GM18870 (cell line): ENCODE data around the gene GRWD1.

Experiments
- ATAC-seq: cut with Tn5 transposase; IDR thresholded peaks from one replicate; pipeline ENCODE4 v1.9.1; 2021; ENCODE audit warnings: moderate library complexity; ENCODE audit not compliant: unreplicated experiment

GRWD1 gene

DNA sequence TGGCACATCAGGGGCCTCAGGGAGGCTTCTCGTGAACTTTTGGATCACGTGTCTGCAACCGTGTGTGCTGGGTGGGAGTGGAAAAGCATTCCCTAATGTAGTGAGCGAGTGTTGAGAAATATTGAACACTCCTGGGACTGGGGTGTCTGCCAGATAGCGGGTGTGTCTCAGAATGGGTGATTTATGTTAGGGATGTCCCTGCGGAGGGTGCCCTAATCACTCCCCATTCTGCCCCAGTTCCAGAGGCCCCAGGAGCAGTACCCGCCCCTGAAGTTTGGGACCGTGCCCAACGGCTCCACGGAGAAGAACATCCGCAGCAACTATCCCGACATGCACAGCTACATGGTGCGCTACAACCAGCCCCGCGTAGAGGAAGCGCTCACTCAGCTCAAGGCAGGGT lies 24.2 kb upstream of the GRWD1 start:
- no peak for ATAC-seq

DNA sequence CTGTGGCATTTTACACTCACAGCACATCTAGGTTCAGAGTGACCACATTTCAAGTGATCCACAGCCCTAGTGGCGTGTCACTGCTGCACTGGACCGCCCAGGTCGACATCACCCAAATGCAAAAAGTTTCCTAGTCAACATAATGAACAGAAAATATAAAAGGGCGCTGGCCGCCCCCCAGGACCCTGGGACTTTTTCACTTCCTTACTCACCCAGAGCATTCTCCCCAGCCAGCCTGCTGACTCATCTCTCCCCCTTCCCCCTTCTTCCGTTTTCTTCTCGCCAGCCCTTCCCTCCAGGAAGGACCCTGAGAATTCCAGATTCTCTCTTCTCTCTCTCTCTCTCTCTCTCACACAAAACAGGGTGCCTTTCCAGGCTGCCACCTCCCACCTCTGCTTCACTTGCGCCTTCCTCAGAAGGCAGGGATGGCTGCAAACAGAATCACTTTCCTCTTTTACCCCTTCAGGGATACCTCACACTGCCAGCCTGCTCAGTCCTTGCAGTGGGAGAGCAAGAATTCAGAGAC lies 21.0 kb upstream of the GRWD1 start:
- ATAC-seq = no peak

DNA sequence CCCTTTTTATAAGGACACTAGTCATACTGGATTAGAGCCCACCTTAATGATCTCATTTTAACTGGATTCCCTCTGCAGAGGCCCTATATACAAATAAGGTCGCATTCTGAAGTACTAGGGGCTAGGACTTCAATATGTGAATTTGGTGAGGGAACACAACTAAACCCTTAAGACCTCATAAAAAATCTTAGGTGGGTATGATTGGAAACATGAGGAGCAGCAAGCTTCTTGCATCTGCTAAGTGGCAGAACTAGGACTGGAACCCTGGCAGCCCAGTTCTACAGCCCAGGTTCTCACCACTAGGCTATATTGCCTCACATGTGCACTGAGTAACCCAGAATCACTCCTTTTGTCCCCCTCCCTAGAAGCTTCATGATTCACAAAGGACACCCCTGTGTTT lies 17.1 kb upstream of the GRWD1 start:
- no peak for ATAC-seq

DNA sequence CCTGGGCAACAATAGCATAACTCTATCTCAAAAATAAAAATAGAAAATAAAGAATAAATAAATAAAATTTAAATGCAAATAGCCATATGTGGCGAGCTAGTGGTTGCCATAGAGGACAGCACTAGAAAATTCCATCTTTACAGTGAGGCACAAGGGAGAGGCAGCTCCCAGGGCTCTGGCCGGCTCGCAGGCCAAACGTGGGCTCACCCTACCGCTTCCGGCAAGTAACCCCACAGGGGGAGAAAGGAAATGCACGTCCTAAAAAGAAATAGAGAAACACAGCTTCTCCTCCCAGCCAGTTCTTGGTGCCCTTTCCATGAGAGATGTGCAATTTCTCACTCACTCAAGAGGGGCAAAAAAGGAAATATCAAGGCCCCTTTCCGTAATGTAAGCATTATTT lies 12.4 kb upstream of the GRWD1 start:
- ATAC-seq = no peak

DNA sequence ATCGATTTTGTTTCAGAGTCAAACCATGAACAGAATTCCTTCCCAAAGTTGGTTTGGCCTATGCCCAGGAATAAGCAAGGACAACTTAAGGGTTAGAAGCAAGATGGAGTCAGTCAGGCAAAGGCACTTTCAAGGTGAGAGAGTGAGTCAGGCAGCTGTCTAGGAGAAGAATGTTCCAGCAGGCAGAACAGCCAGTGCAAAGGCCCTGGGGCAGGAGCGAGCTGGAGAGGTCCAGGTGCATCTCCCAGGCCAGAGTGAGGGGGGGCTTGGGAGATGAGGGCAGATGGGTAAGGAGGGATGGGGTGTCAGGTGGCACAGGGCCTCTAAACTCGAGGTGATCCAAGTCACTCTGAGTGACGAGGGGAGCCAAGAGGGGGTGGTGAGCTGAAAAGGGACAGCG lies 9.2 kb upstream of the GRWD1 start:
- ATAC-seq = no peak

DNA sequence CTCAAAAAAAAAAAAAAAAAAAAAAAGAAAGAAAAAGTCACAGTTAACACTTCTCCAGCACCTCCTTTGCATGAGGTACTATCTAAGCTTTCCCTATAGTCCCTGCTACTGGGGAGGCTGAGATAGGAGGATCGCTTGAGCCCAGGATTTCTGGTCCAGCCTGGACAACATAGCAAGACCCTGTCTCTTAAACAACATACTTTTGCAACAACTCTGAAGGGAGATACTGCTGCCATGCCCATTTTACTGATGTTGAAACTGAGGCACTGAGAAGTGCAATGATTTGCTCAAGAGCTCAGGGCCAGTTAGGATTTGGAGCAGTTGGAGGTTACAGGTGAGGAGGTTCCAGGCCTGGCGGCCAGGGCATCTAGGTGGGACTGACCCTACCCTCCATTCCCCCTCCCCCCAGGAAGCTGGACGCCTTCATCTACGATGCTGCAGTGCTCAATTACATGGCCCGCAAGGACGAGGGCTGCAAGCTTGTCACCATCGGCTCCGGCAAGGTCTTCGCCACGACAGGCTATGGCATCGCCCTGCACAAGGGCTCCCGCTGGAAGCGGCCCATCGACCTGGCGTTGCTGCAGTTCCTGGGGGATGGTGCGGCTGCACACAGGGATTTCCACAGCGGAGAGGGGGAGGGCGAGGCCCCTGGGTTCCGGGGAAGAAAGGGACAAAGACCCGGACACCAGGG lies 4.3 kb upstream of the GRWD1 start:
- no peak for ATAC-seq

DNA sequence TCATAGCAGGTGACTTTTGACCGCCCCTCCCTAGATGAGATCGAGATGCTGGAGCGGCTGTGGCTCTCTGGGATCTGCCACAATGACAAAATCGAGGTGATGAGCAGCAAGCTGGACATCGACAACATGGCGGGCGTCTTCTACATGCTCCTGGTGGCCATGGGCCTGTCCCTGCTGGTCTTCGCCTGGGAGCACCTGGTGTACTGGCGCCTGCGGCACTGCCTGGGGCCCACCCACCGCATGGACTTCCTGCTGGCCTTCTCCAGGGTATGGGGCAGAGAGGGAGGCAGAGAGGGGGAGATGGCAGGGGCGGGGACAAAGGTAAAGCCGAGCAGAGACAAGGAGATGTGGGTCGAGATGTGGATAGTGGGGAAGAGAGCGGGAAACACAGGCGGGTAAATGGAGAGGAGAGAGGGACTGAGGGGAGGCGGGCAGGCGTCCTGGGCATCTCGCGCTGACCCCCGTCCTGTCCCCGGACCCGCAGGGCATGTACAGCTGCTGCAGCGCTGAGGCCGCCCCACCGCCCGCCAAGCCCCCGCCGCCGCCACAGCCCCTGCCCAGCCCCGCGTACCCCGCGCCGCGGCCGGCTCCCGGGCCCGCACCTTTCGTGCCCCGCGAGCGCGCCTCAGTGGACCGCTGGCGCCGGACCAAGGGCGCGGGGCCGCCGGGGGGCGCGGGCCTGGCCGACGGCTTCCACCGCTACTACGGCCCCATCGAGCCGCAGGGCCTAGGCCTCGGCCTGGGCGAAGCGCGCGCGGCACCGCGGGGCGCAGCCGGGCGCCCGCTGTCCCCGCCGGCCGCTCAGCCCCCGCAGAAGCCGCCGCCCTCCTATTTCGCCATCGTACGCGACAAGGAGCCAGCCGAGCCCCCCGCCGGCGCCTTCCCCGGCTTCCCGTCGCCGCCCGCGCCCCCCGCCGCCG lies 3.4 kb upstream of the GRWD1 start:
- ATAC-seq = no peak

DNA sequence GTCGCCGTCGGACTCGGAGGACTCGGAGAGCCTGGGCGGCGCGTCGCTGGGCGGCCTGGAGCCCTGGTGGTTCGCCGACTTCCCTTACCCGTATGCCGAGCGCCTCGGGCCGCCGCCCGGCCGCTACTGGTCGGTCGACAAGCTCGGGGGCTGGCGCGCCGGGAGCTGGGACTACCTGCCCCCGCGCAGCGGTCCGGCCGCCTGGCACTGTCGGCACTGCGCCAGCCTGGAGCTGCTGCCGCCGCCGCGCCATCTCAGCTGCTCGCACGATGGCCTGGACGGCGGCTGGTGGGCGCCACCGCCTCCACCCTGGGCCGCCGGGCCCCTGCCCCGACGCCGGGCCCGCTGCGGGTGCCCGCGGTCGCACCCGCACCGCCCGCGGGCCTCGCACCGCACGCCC lies 2.5 kb upstream of the GRWD1 start:
- ATAC-seq = no peak

DNA sequence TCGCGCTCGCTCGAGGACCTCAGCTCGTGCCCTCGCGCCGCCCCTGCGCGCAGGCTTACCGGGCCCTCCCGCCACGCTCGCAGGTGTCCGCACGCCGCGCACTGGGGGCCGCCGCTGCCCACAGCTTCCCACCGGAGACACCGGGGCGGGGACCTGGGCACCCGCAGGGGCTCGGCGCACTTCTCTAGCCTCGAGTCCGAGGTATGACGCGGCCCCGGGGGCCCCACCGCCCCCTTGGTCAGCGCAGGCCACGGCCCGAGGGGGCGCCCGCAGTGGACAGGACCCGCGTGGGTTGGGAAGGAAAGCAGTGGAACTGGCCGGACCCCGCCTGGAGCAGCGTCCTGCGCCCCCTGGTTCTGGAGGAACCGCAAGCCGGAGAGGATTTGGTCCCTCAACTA lies 2.1 kb upstream of the GRWD1 start:
- ATAC-seq = no peak

DNA sequence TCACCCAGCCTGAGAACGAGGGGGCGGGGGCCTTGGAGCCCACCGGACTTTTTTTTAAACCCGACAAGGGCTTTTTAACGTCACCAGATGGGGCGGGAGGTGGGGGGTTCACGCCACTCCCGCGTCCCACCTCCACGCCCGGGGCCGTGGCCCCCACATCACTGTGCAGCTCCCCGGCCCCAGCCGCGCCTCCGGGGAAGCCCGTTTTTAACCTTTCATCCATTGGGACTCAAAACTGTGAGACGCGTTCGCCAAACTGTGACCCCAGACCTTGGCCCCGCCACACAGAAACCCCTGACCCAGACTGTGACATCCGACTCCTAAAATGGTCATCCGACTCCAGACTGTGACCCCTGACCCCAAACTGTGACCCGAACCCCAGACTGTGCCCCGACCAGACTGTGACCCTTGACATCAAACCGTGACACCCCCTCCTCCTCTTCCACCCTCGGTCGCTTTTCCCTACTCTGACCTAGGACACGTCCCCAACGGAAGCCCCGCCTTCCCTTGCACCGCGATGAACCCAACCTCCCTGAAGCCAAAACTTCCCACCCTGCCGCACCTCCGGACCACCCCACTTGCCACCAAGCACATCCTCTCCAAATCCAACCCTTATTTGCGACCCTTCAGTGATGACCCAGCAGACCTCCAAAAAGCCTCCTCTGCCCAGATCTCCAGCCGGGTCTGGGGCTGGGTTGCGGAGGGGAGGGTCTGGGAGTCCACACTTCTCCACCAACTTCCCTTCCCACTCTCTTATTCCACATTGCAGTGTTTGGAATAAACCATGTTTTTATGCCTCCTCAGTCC lies 1.5 kb upstream of the GRWD1 start:
- ATAC-seq = no peak

DNA sequence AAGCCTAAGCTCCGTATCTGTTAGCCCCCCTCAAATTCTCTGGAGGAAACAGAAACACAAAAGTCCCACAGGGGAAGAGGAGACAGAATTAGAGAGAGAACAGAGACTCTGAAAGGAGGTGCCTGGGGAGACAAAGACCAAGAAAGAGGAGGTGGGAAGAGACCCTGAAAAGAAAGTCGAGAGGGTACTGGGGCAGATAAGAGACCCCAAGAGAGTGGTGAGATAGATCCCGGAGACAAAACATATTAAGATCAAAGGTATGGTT lies 915 bp upstream of the GRWD1 start:
- ATAC-seq = no peak

DNA sequence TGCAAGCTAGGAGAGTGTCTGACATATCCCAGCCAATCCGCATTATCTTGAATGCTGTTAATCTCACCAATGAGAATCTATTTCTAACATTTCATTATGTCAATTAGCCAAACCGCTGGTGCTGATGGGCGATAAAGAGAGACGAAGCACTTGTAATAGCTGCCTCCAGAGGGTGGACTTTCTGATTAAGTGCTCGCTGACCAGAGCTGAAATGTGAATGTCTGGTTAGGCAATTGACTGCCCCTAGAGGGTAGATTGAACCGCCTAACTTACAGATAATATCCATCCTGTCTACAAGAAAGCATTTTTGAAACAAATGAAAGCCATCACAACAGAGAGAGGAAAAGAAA lies 552 bp upstream of the GRWD1 start:
- ATAC-seq = no peak

DNA sequence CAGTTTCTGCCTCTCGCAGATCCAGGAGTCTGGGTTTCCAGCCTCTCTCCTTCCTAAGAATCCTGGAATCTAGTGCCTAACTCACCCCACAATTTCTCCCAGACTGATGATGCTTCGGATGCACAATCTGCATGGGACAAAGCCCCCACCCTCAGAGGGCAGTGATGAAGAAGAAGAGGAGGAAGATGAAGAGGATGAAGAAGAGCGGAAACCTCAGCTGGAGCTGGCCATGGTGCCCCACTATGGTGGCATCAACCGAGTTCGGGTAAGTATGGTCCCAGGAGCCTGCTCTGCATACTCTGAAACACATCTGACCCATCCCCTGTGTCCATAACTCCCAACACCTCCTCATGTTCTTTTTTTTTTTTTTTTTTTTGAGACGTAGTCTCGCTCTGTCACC lies 796 bp downstream of the GRWD1 start:
- no peak for ATAC-seq

DNA sequence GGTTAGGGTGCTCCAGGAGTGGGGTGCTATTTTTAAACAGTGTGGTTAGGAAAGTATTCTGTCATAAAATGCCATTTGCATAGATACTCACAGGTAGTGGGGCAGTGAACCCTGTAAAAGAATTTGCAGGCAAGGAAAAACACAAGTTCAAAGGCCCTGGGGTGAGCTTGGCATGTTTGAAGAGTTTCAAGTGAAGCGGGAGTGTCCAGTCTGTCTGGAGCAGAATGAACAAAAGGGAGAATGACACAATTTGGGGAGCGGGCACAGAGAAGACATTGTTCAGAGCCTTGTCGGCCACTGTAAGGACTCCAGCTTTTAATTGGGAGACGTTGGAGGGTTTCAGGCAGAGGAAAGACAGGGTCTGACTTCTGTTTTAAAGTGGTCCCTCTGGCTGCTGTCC lies 2.8 kb downstream of the GRWD1 start:
- no peak for ATAC-seq

DNA sequence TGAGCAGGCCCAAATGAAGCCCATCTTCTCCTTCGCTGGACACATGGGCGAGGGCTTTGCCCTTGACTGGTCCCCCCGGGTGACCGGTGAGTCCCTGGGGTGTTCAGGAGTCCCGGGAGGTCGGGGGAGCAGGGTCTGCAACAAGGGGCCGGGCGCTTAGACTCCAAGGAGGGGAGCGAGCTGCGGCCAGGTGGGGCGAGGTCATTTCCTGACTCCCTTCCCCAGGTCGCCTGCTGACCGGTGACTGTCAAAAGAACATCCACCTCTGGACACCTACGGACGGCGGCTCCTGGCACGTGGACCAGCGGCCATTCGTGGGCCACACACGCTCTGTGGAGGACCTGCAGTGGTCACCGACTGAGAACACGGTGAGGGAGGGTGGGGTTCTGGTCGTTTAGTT lies 4.7 kb downstream of the GRWD1 start:
- no peak for ATAC-seq

DNA sequence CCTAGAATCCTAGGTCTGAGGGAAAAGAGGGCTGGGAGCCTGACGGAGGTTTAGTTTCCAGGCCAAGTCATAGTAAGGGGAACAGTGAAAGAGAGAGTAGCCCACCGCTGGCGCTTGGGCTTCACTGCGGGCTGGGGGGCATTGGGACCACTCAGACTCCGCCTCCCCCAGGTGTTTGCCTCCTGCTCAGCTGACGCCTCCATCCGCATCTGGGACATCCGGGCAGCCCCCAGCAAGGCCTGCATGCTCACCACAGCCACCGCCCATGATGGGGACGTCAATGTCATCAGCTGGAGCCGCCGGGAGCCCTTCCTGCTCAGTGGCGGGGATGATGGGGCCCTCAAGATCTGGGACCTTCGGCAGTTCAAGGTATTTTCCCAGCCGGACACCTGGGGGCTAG lies 5.1 kb downstream of the GRWD1 start:
- no peak for ATAC-seq

DNA sequence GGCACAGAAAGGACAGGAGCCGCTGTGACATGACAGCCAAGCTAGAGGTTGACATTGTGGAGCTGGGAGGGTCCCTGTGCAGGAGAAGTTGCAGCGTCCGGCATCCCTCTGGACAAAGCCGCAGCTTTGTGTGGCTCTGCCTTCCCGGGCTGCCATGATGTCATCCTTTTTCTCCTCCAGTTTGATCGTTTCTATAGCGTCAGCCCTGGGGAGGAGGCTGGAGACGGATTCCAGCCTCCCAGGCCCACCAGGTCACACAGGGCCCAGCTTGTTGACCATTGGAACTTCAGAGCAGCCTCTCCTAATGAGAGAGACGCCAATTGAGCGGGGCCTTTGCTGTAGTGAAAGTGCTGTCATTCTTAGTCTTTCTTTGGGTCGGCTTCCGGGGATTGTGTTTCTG lies 5.8 kb downstream of the GRWD1 start:
- no peak for ATAC-seq

DNA sequence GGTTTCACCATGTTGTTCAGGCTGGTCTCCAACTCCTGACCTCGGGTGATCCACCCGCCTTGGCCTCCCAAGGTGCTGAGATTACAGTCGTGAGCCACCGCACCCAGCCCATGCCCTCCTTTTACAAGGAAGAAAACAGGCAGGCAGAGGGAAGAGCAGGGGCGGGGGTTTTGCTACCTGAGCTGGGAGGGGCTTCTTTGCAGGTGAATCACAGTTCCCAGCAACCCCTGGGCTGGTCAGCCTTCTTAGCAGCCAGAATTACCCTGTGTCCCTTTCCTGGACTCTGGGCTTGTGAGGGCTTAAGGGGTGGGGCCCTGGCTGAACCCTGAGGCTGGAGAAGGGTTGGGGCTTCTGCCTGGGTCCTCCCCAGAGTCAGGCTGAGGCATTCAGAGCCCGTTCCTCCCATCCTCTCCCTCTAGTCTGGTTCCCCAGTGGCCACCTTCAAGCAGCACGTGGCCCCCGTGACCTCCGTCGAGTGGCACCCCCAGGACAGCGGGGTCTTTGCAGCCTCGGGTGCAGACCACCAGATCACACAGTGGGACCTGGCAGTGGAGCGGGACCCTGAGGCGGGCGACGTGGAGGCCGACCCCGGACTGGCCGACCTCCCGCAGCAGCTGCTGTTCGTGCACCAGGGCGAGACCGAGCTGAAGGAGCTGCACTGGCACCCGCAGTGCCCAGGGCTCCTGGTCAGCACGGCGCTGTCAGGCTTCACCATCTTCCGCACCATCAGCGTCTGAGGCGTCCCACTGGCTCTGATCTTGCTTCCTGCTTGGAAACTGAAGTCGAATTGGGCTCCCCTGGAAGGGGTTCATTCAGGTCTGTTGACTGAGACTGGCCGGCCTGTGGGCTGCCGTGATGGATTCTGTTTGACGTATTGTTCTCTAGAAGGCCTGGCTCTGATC lies 6.8 kb downstream of the GRWD1 start:
- no peak for ATAC-seq

DNA sequence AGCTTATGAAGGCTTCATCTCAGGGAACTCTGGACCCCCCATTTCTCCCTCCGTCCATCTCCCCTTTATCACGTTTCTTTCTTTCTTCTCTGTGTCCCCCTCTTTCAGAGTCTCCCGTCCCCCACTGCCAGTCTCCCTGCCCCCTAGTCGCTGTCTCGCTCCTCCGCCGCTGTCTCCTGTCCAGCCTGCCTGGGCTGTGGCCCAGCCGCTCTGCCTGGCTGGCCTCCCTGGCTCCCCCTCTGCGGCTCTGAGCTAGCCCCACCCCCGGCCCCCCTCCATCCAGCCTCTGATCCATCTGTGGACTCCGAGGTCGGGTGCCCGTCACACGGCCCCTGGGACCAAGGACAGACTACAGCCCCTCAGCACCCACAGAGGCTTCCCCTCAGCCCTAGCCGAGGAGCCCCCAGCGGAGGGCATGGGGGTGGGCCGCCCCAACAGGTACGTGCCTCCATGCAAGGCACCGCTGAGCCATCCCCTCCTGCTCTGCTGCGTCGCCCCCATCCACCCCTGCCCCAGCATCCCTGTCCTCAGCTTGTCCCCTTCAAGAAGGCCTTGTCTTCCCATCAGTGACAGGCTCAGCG lies 8.5 kb downstream of the GRWD1 start:
- no peak for ATAC-seq

DNA sequence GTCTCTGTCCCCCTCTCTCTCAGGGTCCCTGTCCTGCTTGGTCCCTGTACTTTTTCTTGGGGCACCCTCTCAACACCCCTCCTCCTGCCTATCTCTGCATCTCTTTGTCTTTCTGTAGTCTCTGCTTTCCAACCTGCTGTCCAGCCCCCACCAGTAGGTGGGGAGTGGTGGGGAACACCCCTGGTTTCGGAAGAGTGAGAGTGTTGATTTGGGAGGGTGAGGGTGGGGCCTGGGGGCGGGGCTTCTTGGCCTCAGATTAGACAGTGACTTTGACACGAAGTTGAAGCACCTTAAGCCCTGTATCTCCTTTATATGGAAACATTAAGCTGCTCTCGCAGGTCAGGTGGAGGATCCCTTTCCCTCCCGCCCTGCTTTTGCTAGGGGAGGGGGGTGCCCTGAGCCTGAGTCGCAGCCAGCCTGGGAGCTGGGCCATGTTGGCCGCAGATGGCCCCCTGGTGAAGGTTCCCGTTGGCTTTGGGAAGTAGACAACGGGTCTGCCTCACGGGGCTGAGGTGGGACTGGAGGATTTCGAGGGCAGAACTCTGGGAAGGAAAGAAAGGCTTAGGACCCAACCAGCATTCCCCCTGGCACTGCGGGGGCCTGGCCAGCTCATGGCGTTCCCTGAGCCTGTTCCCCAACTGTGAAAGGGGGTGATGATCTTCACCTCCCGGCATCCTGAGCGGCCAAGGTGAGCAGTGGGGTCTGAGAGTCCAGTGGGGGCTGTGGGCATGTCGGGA lies 9.6 kb downstream of the GRWD1 start, which contains the start of gene KCNJ14:
KCNJ14 (plus strand) TSS at position 404 of the 737 bp plus-strand sequence. CDS start 6,151 bp downstream, outside the sequence.
- no peak for ATAC-seq
